CD4-positive, alpha-beta T cell treated with Interleukin-15 for 4 hours (primary cell): Measurements from ENCODE around the gene AKR1C2.
"Not testable (repeated sequence)": the region's sequence is repeated elsewhere in the genome, so short reads cannot be mapped to it uniquely, and the experiment has no call there.

Experiments
- DNase-seq: peaks from one replicate; pipeline ENCODE4 v3.0.0-alpha.2; 2020; ENCODE audit warnings: low spot score

Gene AKR1C2

GRCh38 chr10:5023177-5023805, 19.6 kb upstream of the AKR1C2 start:
- no peak for DNase-seq

GRCh38 chr10:5021624-5022290, 18.1 kb upstream of the AKR1C2 start:
- not testable (repeated sequence) for DNase-seq

- DNase-seq: not testable (repeated sequence)
Observed at GRCh38 chr10:5019770-5020612, 16.3 kb upstream of the AKR1C2 start.

- DNase-seq: not testable (repeated sequence)
Observed at GRCh38 chr10:5018671-5019277, 15.1 kb upstream of the AKR1C2 start.

GRCh38 chr10:5018134-5018533, 14.5 kb upstream of the AKR1C2 start:
- DNase-seq: no peak

GRCh38 chr10:5014936-5015335, 11.3 kb upstream of the AKR1C2 start:
- DNase-seq: no peak

- not testable (repeated sequence) for DNase-seq
Observed at GRCh38 chr10:5014200-5014910, 10.7 kb upstream of the AKR1C2 start.

- DNase-seq: no peak
Observed at GRCh38 chr10:5013385-5013784, 9.7 kb upstream of the AKR1C2 start.

- DNase-seq: no peak
Observed at GRCh38 chr10:5012595-5012994, 8.9 kb upstream of the AKR1C2 start.

GRCh38 chr10:5011392-5011791, 7.7 kb upstream of the AKR1C2 start:
- DNase-seq: not testable (repeated sequence)

GRCh38 chr10:5010043-5010442, 6.4 kb upstream of the AKR1C2 start:
- not testable (repeated sequence) for DNase-seq

GRCh38 chr10:5008857-5009548, 5.3 kb upstream of the AKR1C2 start:
- not testable (repeated sequence) for DNase-seq

- DNase-seq: not testable (repeated sequence)
Observed at GRCh38 chr10:5004501-5004900, 844 bp upstream of the AKR1C2 start.

- DNase-seq: not testable (repeated sequence)
Observed at GRCh38 chr10:5004030-5004385, 351 bp upstream of the AKR1C2 start.

- no peak for DNase-seq
Observed at GRCh38 chr10:5002013-5002727, 1.5 kb downstream of the AKR1C2 start.

- DNase-seq: no peak
Observed at GRCh38 chr10:4998671-4999070, 5.0 kb downstream of the AKR1C2 start.

- DNase-seq: not testable (repeated sequence)
Observed at GRCh38 chr10:4994260-4994659, 9.4 kb downstream of the AKR1C2 start.

- DNase-seq: not testable (repeated sequence)
Observed at GRCh38 chr10:4992564-4992963, 11.1 kb downstream of the AKR1C2 start.

- not testable (repeated sequence) for DNase-seq
Observed at GRCh38 chr10:4991463-4991862, 12.2 kb downstream of the AKR1C2 start.

- no peak for DNase-seq
Observed at GRCh38 chr10:4990217-4990616, 13.4 kb downstream of the AKR1C2 start.
